ENCODE data around the gene PITPNM1. TPM values are rescaled to one million over a fixed set of nuclear protein-coding genes. Genes with fewer than 3 reads are reported as not detected.
A peak's percentile ranks its signal among the peaks of the same experiment; 100 is the strongest.
"Not testable (repeated sequence)": the region's sequence is repeated elsewhere in the genome, so short reads cannot be mapped to it uniquely, and the experiment has no call there.

The PITPNM1 gene
- total RNA-seq, 5 donors from 2014 or later (not counting 1 experiment from before 2014, with no cell fraction given) = 74.2 to 167 (median 149) TPM

- ChIA-PET POLR2A (interaction anchor here in 1 of 2 donors (0.6 kb wide), 1 partner anchor 20 kb away, joined by 7 read pairs; no protein-coding TSS in a partner anchor), CTCF (interaction anchor here in 1 of 2 donors (0.6 kb wide), 1 partner anchor 35 kb away, joined by 3 read pairs; no protein-coding TSS in a partner anchor)
- no peaks in the 10 kb centered on the region for H3K9me3 ChIP-seq
- WGBS (ENCODE audit: insufficient coverage) = 33% methylated on average over 16 of the region's 20 CpGs
- Mint-ChIP-seq H3K36me3 (peaks cover 18% of the 10 kb centered on the region), H3K27ac (peak overlapping the region; percentile 99), H3K27me3 (no peaks in the 10 kb centered on the region), H3K9me3 (no peaks in the 10 kb centered on the region), H3K4me3 (peak overlapping the region; percentile 70 to 86 (median 70)), H3K4me1 (peaks cover 65 to 69% (median 67%) of the 10 kb centered on the region in 3 donors)
- peak in 1 of 35 experiments; percentile 51 for DNase-seq
- H3K36me3 ChIP-seq (ENCODE audit: control insufficient read depth in 2 of 2, extremely low read depth in 1 of 2, insufficient read depth in 1 of 2, low read length in 1 of 2) = peaks cover 19 to 50% of the 10 kb centered on the region in 2 donors
- H3K4me3 ChIP-seq (ENCODE audit: control insufficient read depth in 1 of 2, extremely low read depth in 1 of 2, low read length in 1 of 2) = peak overlapping the region in 1 of 2 donors; percentile 15
- ATAC-seq (replicated peaks in 1 of 4) = no peak
- H3K4me1 ChIP-seq (ENCODE audit: control insufficient read depth in 1 of 2, extremely low read depth in 1 of 2, insufficient read depth in 2 of 2, low read length in 2 of 2) = peaks cover 23 to 80% of the 10 kb centered on the region in 2 experiments
- no peaks in the 10 kb centered on the region for H3K27me3 ChIP-seq (replicated peaks in 1 of 2; ENCODE audit: control insufficient read depth in 2 of 2, extremely low read depth in 1 of 2, insufficient read depth in 2 of 2, low read length in 1 of 2)
- H3K27ac ChIP-seq (ENCODE audit: low read length) = peak overlapping the region; percentile 93
Measured at GRCh38 chr11:67486481-67487195, 18.5 kb downstream of the PITPNM1 start.

- Mint-ChIP-seq H3K36me3 (peaks cover 18% of the 10 kb centered on the region), H3K27ac (peak overlapping the region; percentile 99), H3K4me1 (peaks cover 65 to 69% (median 67%) of the 10 kb centered on the region in 3 donors), H3K4me3 (peak overlapping the region; percentile 70 to 86 (median 70))
- H3K36me3 ChIP-seq (ENCODE audit: control insufficient read depth in 2 of 2, extremely low read depth in 1 of 2, insufficient read depth in 1 of 2, low read length in 1 of 2) = peaks cover 15 to 43% of the 10 kb centered on the region in 2 donors
- 5% methylated on average over 3 of the region's 7 CpGs for WGBS (ENCODE audit: insufficient coverage)
- DNase-seq = peak in 10 of 35 experiments; percentile 20 to 58 (median 34)
- H3K27me3 Mint-ChIP-seq; H3K27me3 ChIP-seq (replicated peaks in 1 of 2; ENCODE audit: control insufficient read depth in 2 of 2, extremely low read depth in 1 of 2, insufficient read depth in 2 of 2, low read length in 1 of 2); H3K9me3 Mint-ChIP-seq; ATAC-seq (replicated peaks in 1 of 4); CTCF ChIA-PET; H3K9me3 ChIP-seq: not testable (repeated sequence)
- POLR2A ChIA-PET = interaction anchor here in 1 of 2 donors (0.6 kb wide), 3 partner anchors 72 to 867 kb away, joined by 5 to 11 read pairs (median 9); no protein-coding TSS in a partner anchor
- peak overlapping the region; percentile 93 for H3K27ac ChIP-seq (ENCODE audit: low read length)
- peak overlapping the region; percentile 6 to 15 for H3K4me3 ChIP-seq (ENCODE audit: control insufficient read depth in 1 of 2, extremely low read depth in 1 of 2, low read length in 1 of 2)
- H3K4me1 ChIP-seq (ENCODE audit: control insufficient read depth in 1 of 2, extremely low read depth in 1 of 2, insufficient read depth in 2 of 2, low read length in 2 of 2) = peaks cover 23 to 82% of the 10 kb centered on the region in 2 experiments
Measured at GRCh38 chr11:67485873-67486361, 19.2 kb downstream of the PITPNM1 start.

GRCh38 chr11:67484847-67485311 lies 20.3 kb downstream of the PITPNM1 start:
- Histone ChIP-seq H3K4me3 (ENCODE audit: control insufficient read depth in 1 of 2, extremely low read depth in 1 of 2, low read length in 1 of 2) (peak overlapping the region; percentile 62 to 77), H3K27ac (ENCODE audit: low read length) (peak overlapping the region; percentile 93), H3K36me3 (ENCODE audit: control insufficient read depth in 2 of 2, extremely low read depth in 1 of 2, insufficient read depth in 1 of 2, low read length in 1 of 2) (peaks cover 8 to 33% of the 10 kb centered on the region in 2 donors), H3K4me1 (ENCODE audit: control insufficient read depth in 1 of 2, extremely low read depth in 1 of 2, insufficient read depth in 2 of 2, low read length in 2 of 2) (peaks cover 23 to 76% of the 10 kb centered on the region in 2 experiments), H3K9me3 (no peaks in the 10 kb centered on the region), H3K27me3 (replicated peaks in 1 of 2; ENCODE audit: control insufficient read depth in 2 of 2, extremely low read depth in 1 of 2, insufficient read depth in 2 of 2, low read length in 1 of 2) (no peaks in the 10 kb centered on the region)
- ATAC-seq (replicated peaks in 1 of 4) (peak in 1 of 4 experiments; percentile 13), DNase-seq (peak in 28 of 35 experiments; percentile 28 to 76 (median 52))
- Mint-ChIP-seq H3K4me3 (peak overlapping the region; percentile 86 to 98 (median 95)), H3K4me1 (peaks cover 65 to 69% (median 66%) of the 10 kb centered on the region in 3 donors), H3K27me3 (no peaks in the 10 kb centered on the region), H3K36me3 (peaks cover 17% of the 10 kb centered on the region), H3K9me3 (no peaks in the 10 kb centered on the region), H3K27ac (peak overlapping the region; percentile 99)
- ChIA-PET CTCF (interaction anchor here in 1 of 2 donors (0.6 to 1.0 kb wide), 2 partner anchors 71 to 139 kb away, joined by 3 to 5 read pairs; no protein-coding TSS in a partner anchor), POLR2A (interaction anchor here in 1 of 2 donors (0.7 kb wide), 1 partner anchor 64 kb away, joined by 6 read pairs; no protein-coding TSS in a partner anchor)
- under 1% methylated on average over 8 of the region's 11 CpGs for WGBS (ENCODE audit: insufficient coverage)

- Mint-ChIP-seq H3K4me1 (peaks cover 60 to 64% (median 61%) of the 10 kb centered on the region in 3 donors), H3K36me3 (peaks cover 13% of the 10 kb centered on the region), H3K4me3 (peak overlapping the region; percentile 86 to 98 (median 95)), H3K27ac (peak overlapping the region; percentile 99), H3K27me3 (no peaks in the 10 kb centered on the region), H3K9me3 (no peaks in the 10 kb centered on the region)
- H3K9me3 ChIP-seq = no peaks in the 10 kb centered on the region
- H3K36me3 ChIP-seq (ENCODE audit: control insufficient read depth in 2 of 2, extremely low read depth in 1 of 2, insufficient read depth in 1 of 2, low read length in 1 of 2) = peaks cover 4 to 24% of the 10 kb centered on the region in 2 donors
- DNase-seq (peak in 34 of 35 experiments; percentile 27 to 87 (median 65)), ATAC-seq (replicated peaks in 1 of 4) (peak; percentile 44 to 65 (median 51))
- 6% methylated on average over 13 of the region's 16 CpGs for WGBS (ENCODE audit: insufficient coverage)
- H3K4me3 ChIP-seq (ENCODE audit: control insufficient read depth in 1 of 2, extremely low read depth in 1 of 2, low read length in 1 of 2) = peak overlapping the region; percentile 62 to 77
- ChIA-PET POLR2A (no interaction called here), CTCF (interaction anchor here in 1 of 2 donors (0.6 kb wide), 1 partner anchor 116 kb away, joined by 5 read pairs; no protein-coding TSS in a partner anchor)
- no peaks in the 10 kb centered on the region for H3K27me3 ChIP-seq (replicated peaks in 1 of 2; ENCODE audit: control insufficient read depth in 2 of 2, extremely low read depth in 1 of 2, insufficient read depth in 2 of 2, low read length in 1 of 2)
- H3K4me1 ChIP-seq (ENCODE audit: control insufficient read depth in 1 of 2, extremely low read depth in 1 of 2, insufficient read depth in 2 of 2, low read length in 2 of 2) = peaks cover 23 to 71% of the 10 kb centered on the region in 2 experiments
- H3K27ac ChIP-seq (ENCODE audit: low read length) = peak overlapping the region; percentile 93
Measured at GRCh38 chr11:67483831-67484665, 21.1 kb downstream of the PITPNM1 start.

- DNase-seq (peak; percentile 93 to 99 (median 97)), ATAC-seq (replicated peaks in 1 of 4) (peak; percentile 77 to 84 (median 83))
- CTCF ChIA-PET = interaction anchor here in 1 of 2 donors (0.7 to 1.0 kb wide), 3 partner anchors 23 to 110 kb away, joined by 3 to 8 read pairs (median 4); partner anchors contain the start of genes CLCF1 and PPP1CA
- H3K27me3 Mint-ChIP-seq = no peaks in the 10 kb centered on the region
- H3K36me3 Mint-ChIP-seq = peaks cover 12% of the 10 kb centered on the region
- peaks cover 23 to 62% of the 10 kb centered on the region in 2 experiments for H3K4me1 ChIP-seq (ENCODE audit: control insufficient read depth in 1 of 2, extremely low read depth in 1 of 2, insufficient read depth in 2 of 2, low read length in 2 of 2)
- POLR2A ChIA-PET = no interaction called here
- no peaks in the 10 kb centered on the region for H3K9me3 Mint-ChIP-seq
- peaks cover 4 to 16% of the 10 kb centered on the region in 2 donors for H3K36me3 ChIP-seq (ENCODE audit: control insufficient read depth in 2 of 2, extremely low read depth in 1 of 2, insufficient read depth in 1 of 2, low read length in 1 of 2)
- peak within 1 kb of the TSS; percentile 93 for H3K27ac ChIP-seq (ENCODE audit: low read length)
- WGBS (ENCODE audit: insufficient coverage) = 1% methylated on average over 48 of the region's 60 CpGs
- peaks cover 52 to 55% (median 54%) of the 10 kb centered on the region in 3 donors for H3K4me1 Mint-ChIP-seq
- peak within 1 kb of the TSS; percentile 62 to 77 for H3K4me3 ChIP-seq (ENCODE audit: control insufficient read depth in 1 of 2, extremely low read depth in 1 of 2, low read length in 1 of 2)
- peak within 1 kb of the TSS; percentile 86 to 98 (median 95) for H3K4me3 Mint-ChIP-seq
- H3K9me3 ChIP-seq = no peaks in the 10 kb centered on the region
- H3K27me3 ChIP-seq (replicated peaks in 1 of 2; ENCODE audit: control insufficient read depth in 2 of 2, extremely low read depth in 1 of 2, insufficient read depth in 2 of 2, low read length in 1 of 2) = no peaks in the 10 kb centered on the region
- H3K27ac Mint-ChIP-seq = peak within 1 kb of the TSS; percentile 99
Measured at GRCh38 chr11:67482827-67483798, 22.1 kb downstream of the PITPNM1 start, which contains the start of gene AIP. TSS of gene AIP (plus strand) at chr11:67483026. CDS start at chr11:67483159, 133 bp downstream.
